HepG2 (cell line): ENCODE results near the gene UGT3A2. TPM values are rescaled to one million over a fixed set of nuclear protein-coding genes. Genes with fewer than 3 reads are reported as not detected.

Experiments
- ATAC-seq: fragments of 200-7000 bp; cut with Tn5 transposase; 3 replicates; pipeline ENCODE4 v1.9.1; 2020; ENCODE audit warnings: mild to moderate bottlenecking, moderate library complexity
- BruUV-seq: library from RNA; stranded (reverse); fragments of 400-500 nt; replicated peaks from 2 replicates; lab custom pipeline; 2021; lab: Mats Ljungman, UMichigan
- CTCF ChIA-PET: fragments of 300-600 bp; formaldehyde crosslinking; extraction: SDS; loops from one replicate; lab custom pipeline; 2021; ENCODE audit warnings: low total read pairs, inconsistent platforms, low intra/inter-chr PET ratio; lab: Yijun Ruan, JAX
- POLR2A ChIA-PET: fragments of 350-600 bp; sonication (Branson Sonifier 250); formaldehyde crosslinking; loops from one replicate; lab custom pipeline; 2020; ENCODE audit warnings: antibody characterized with exemption, inconsistent platforms; lab: Yijun Ruan, JAX
- DNase-seq: peaks from one replicate; pipeline ENCODE4 v3.0.0-alpha.2; 2015; ENCODE audit warnings: low spot score
- FAIRE-seq: peaks from 3 replicates; lab custom pipeline; 2011; peaks lifted over from hg19 to GRCh38; lab: Jason Lieb, UNC
- H2AFZ ChIP-seq: one replicate; pipeline ENCODE4 v1.6.1; 2011; ENCODE audit warnings: low read length, inconsistent platforms
- H3K27ac ChIP-seq: fragments of 300-600 bp; 3 replicates; pipeline ENCODE4 v1.8.0; 2011; ENCODE audit warnings: mixed run types, mild to moderate bottlenecking, mixed read lengths, low read length, inconsistent platforms; ENCODE audit not compliant: insufficient read depth; ENCODE audit errors: extremely low read length
- H3K27me3 ChIP-seq, 2 experiments: fragments of 200-600 bp in 1 of 2; 2 replicates in 1 of 2; 3 replicates in 1 of 2; pipeline versions ENCODE4 v1.6.0 to v1.8.0; 2011; ENCODE audit warnings: low read length in 2 of 2, mild to moderate bottlenecking in 2 of 2, moderate library complexity in 2 of 2, inconsistent platforms in 1 of 2; ENCODE audit not compliant: insufficient read depth in 2 of 2, control insufficient read depth in 1 of 2
- H3K36me3 ChIP-seq, 2 experiments: fragments of 200-600 bp in 1 of 2; replicated peaks in 1 of 2; 2 replicates in 1 of 2; 3 replicates in 1 of 2; pipeline versions ENCODE4 v1.5.1 to v1.8.0; 2011; ENCODE audit warnings: low read length in 2 of 2, inconsistent platforms in 1 of 2; ENCODE audit not compliant: insufficient read depth in 2 of 2, control insufficient read depth in 1 of 2
- H3K4me1 ChIP-seq: 2 replicates; pipeline ENCODE4 v1.5.1; 2012; ENCODE audit warnings: low read length, inconsistent platforms; ENCODE audit not compliant: insufficient read depth
- H3K4me2 ChIP-seq: 2 replicates; pipeline ENCODE4 v1.6.0; 2011; ENCODE audit warnings: low read depth, low read length, inconsistent platforms
- H3K4me3 ChIP-seq, 3 experiments: fragments of 200-600 bp in 1 of 3; sonication (generic), shearing (Covaris generic) in 1 of 3; replicated peaks in 1 of 3; 2 replicates each; pipeline ENCODE4 v1.5.1; 2011 to 2016; ENCODE audit warnings: low read length in 3 of 3, inconsistent platforms in 2 of 3, low read depth in 2 of 3, mild to moderate bottlenecking in 2 of 3, control low read depth in 1 of 3, mixed read lengths in 1 of 3; ENCODE audit not compliant: insufficient read depth in 1 of 3
- H3K79me2 ChIP-seq: one replicate; pipeline ENCODE4 v1.6.1; 2011; ENCODE audit warnings: low read length, inconsistent platforms; ENCODE audit not compliant: insufficient read depth
- H3K9ac ChIP-seq: 2 replicates; pipeline ENCODE4 v1.6.0; 2011; ENCODE audit warnings: mild to moderate bottlenecking, low read depth, low read length, inconsistent platforms; ENCODE audit not compliant: insufficient read depth
- H3K9me3 ChIP-seq: 2 replicates; pipeline ENCODE4 v1.5.1; 2012; ENCODE audit warnings: mild to moderate bottlenecking, low read length
- H4K20me1 ChIP-seq: 2 replicates; pipeline ENCODE4 v1.6.0; 2011; ENCODE audit warnings: inconsistent platforms, mild to moderate bottlenecking, low read length, moderate library complexity; ENCODE audit not compliant: insufficient read depth
- ARNT ChIP-seq: fragments of 450-650 bp; IDR thresholded peaks from 2 replicates; pipeline ENCODE4 v1.6.1; 2017
- ARNTL ChIP-seq: sonication (generic); formaldehyde crosslinking; IDR thresholded peaks from 2 replicates; pipeline ENCODE4 v1.4.0; 2020; ENCODE audit warnings: mild to moderate bottlenecking, missing genetic modification reagents
- BORCS8-MEF2B ChIP-seq: sonication (generic); formaldehyde crosslinking; IDR thresholded peaks from 2 replicates; pipeline ENCODE4 v1.8.0; 2022; ENCODE audit warnings: mild to moderate bottlenecking, missing genetic modification reagents
- CHD2 ChIP-seq: IDR thresholded peaks from 2 replicates; pipeline ENCODE4 v1.6.1; 2011; ENCODE audit warnings: low read depth, low read length, improper control_type of control experiment
- EP300 ChIP-seq, 3 experiments: sonication (generic) in 1 of 3; formaldehyde crosslinking in 1 of 3; IDR thresholded peaks; 2 replicates each; pipeline versions ENCODE4 v1.5.1 to v1.6.1; 2011 to 2020; ENCODE audit warnings: low read depth in 2 of 3, low read length in 2 of 3, borderline replicate concordance in 1 of 3, improper control_type of control experiment in 1 of 3, mild to moderate bottlenecking in 1 of 3, missing genetic modification reagents in 1 of 3, moderate library complexity in 1 of 3
- MTA3 ChIP-seq: sonication (generic); formaldehyde crosslinking; IDR thresholded peaks from 2 replicates; pipeline ENCODE4 v1.4.0; 2020; ENCODE audit warnings: missing genetic modification reagents
- PTBP1 ChIP-seq: fragments of 200-400 bp; formaldehyde crosslinking; IDR thresholded peaks from 2 replicates; pipeline ENCODE4 v1.6.1; 2018; ENCODE audit warnings: low read length, low read depth; ENCODE audit not compliant: poor library complexity, severe bottlenecking
- SAP130 ChIP-seq: IDR thresholded peaks from 2 replicates; pipeline ENCODE4 v1.6.1; 2016; ENCODE audit warnings: low read depth
- SMARCE1 ChIP-seq: fragments of 450-650 bp; IDR thresholded peaks from 2 replicates; pipeline ENCODE4 v1.6.1; 2017; ENCODE audit warnings: borderline replicate concordance
- SOX6 ChIP-seq, 2 experiments: fragments of 450-650 bp in 1 of 2; sonication (generic) in 1 of 2; formaldehyde crosslinking in 1 of 2; IDR thresholded peaks; 2 replicates each; pipeline versions ENCODE4 v1.4.0 to v1.6.1; 2017 to 2020; ENCODE audit warnings: antibody characterized with exemption in 1 of 2, mild to moderate bottlenecking in 1 of 2, missing genetic modification reagents in 1 of 2
- SP140L ChIP-seq: sonication (generic); formaldehyde crosslinking; IDR thresholded peaks from 2 replicates; pipeline ENCODE4 v1.4.0; 2020; ENCODE audit warnings: missing genetic modification reagents, borderline replicate concordance
- TCF7L2 ChIP-seq: IDR thresholded peaks from 2 replicates; pipeline ENCODE4 v1.6.1; 2011; ENCODE audit warnings: mild to moderate bottlenecking, low read depth, low read length, moderate library complexity
- THAP11 ChIP-seq: IDR thresholded peaks from 2 replicates; pipeline ENCODE4 v1.6.1; 2016; ENCODE audit warnings: missing biosample characterization, missing genetic modification reagents
- ZNF652 ChIP-seq: IDR thresholded peaks from 2 replicates; pipeline ENCODE4 v1.6.1; 2016; ENCODE audit warnings: low read depth, borderline replicate concordance
- ZSCAN30 ChIP-seq: sonication (generic); formaldehyde crosslinking; IDR thresholded peaks from 2 replicates; pipeline ENCODE4 v1.5.0; 2020; ENCODE audit warnings: mild to moderate bottlenecking, missing genetic modification reagents
- WGBS: methylation state at CpG from one replicate; pipeline ENCODE4 v1.1.6; 2017; ENCODE audit warnings: low lambda C conversion rate; 5-methylcytosine and 5-hydroxymethylcytosine counted together
- in situ Hi-C: cut with HindIII; loops from 2 replicates; pipeline ENCODE4 v1.10.0; 2017; ENCODE audit warnings: low pct_unique_long_range_greater_than_20kb; ENCODE audit not compliant: extremely low pct_ligation_motif_present
- intact Hi-C: fragments of 100-400 bp; cut with micrococcal nuclease; formaldehyde crosslinking; loops from one replicate; pipeline ENCODE4 v1.10.0; 2022; ENCODE audit not compliant: unreplicated experiment
- polyA plus RNA-seq, 8 experiments: library from polyadenylated mRNA; depleted of rRNA in 3 of 8; stranded (reverse) in 7 of 8; unstranded in 1 of 8; fragments of >200 nt; fragmentation: Illumina TruSeq in 4 of 8; extraction: Trizol in 4 of 8; gene quantifications; 2 replicates each; pipeline versions ENCODE4 v1.2.1 to v1.2.3, GENCODE V29; 2011 to 2016; ENCODE audit warnings: low read depth in 4 of 8, missing spikeins in 1 of 8, mixed read lengths in 1 of 8; ENCODE audit not compliant: insufficient read depth in 1 of 8
- total RNA-seq, 5 experiments: library from RNA; depleted of rRNA; stranded (reverse); fragments of >200 nt; fragmentation: Illumina TruSeq; extraction: Trizol; gene quantifications; 2 replicates each; pipeline ENCODE4 v1.2.3, GENCODE V29; 2016; ENCODE audit warnings: low read depth in 1 of 5
- TF ChIP-seq, protein P1 (sequence below): sonication (generic); formaldehyde crosslinking; IDR thresholded peaks from 2 replicates; pipeline ENCODE4 v1.4.0; 2020; ENCODE audit warnings: mild to moderate bottlenecking, missing genetic modification reagents
- TF ChIP-seq, protein P2 (sequence below): IDR thresholded peaks from 2 replicates; pipeline ENCODE4 v1.6.1; 2016
- TF ChIP-seq, protein P3 (sequence below): sonication (generic); formaldehyde crosslinking; IDR thresholded peaks from 2 replicates; pipeline ENCODE4 v1.5.1; 2020; ENCODE audit warnings: missing genetic modification reagents, mild to moderate bottlenecking, borderline replicate concordance
- TF ChIP-seq, protein P4 (sequence below): sonication (generic); formaldehyde crosslinking; IDR thresholded peaks from 2 replicates; pipeline ENCODE4 v1.4.0; 2020; ENCODE audit warnings: missing genetic modification reagents, borderline replicate concordance

UGT3A2 gene
- total and polyA plus RNA-seq, 2 of the 13 experiments (the other 11 are each of a cell fraction or from before 2014, with no cell fraction given), result not detected

DNA sequence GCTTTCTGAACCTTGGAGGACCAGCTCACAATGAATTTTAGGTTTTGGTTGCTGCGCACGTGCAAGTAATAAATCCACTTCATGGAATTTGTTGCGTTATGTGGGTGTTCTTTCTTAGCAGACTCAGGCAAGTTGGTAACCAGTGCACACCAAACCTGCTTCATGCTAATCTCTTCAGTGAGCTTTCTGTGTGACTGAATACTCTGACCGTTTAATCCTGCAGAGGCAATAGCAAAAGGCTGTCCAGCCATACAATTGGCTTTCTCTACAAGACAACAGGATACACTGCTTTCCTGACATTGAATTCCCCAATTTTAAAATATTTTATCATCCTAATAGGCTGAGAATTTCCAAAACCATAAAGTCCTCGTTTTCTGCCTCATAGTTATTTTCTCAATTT, 10.3 kb downstream of the UGT3A2 start:
- CTCF ChIA-PET, result no interaction called here

More for the DNA sequence above, 10.3 kb downstream of the UGT3A2 start:
- no peak overlapping the region for H3K9ac ChIP-seq
- 2% methylated on average over 3 of the region's 5 CpGs for WGBS
- no peaks in the 10 kb centered on the region for H3K4me1 ChIP-seq
- intact Hi-C loops, result no loop called here
- no peaks in the 10 kb centered on the region for H3K36me3 ChIP-seq
- ATAC-seq (no peak), DNase-seq (no peak), FAIRE-seq (no peak)
- POLR2A ChIA-PET, result no interaction called here
- H3K27me3 ChIP-seq, result no peaks in the 10 kb centered on the region
- in situ Hi-C loops, result loop anchor here (25.0 kb wide), 1 partner anchor 631 kb away; no protein-coding TSS in a partner anchor
- H3K4me2 ChIP-seq, result no peak overlapping the region
- no peak overlapping the region for H3K4me3 ChIP-seq
- no peaks in the 10 kb centered on the region for H3K79me2 ChIP-seq
- H2AFZ ChIP-seq, result no peak overlapping the region
- no TSS peak for BruUV-seq
- H3K9me3 ChIP-seq, result no peaks in the 10 kb centered on the region
- H4K20me1 ChIP-seq, result no peaks in the 10 kb centered on the region
- no peak overlapping the region for H3K27ac ChIP-seq
- no peak for TF ChIP-seq PTBP1
- no peak for TF ChIP-seq ARNTL (CRISPR knock-in tag)
- TF ChIP-seq THAP11 (CRISPR knock-in tag), result no peak
- no peak for TF ChIP-seq CHD2
- no peak for TF ChIP-seq SP140L (CRISPR knock-in tag)
- TF ChIP-seq, protein P1, sequence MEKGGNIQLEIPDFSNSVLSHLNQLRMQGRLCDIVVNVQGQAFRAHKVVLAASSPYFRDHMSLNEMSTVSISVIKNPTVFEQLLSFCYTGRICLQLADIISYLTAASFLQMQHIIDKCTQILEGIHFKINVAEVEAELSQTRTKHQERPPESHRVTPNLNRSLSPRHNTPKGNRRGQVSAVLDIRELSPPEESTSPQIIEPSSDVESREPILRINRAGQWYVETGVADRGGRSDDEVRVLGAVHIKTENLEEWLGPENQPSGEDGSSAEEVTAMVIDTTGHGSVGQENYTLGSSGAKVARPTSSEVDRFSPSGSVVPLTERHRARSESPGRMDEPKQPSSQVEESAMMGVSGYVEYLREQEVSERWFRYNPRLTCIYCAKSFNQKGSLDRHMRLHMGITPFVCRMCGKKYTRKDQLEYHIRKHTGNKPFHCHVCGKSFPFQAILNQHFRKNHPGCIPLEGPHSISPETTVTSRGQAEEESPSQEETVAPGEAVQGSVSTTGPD (CRISPR knock-in tag), result no peak
- no peak for TF ChIP-seq EP300 (IDR thresholded peaks at IDR 0.05; ENCODE audit: low read depth in 2 of 2, low read length in 2 of 2)
- no peak for TF ChIP-seq EP300 (CRISPR knock-in tag; IDR thresholded peaks at IDR 0.05; ENCODE audit: borderline replicate concordance)
- TF ChIP-seq TCF7L2, result no peak
- TF ChIP-seq ZNF652, result no peak
- TF ChIP-seq SOX6 (IDR thresholded peaks at IDR 0.05), result no peak
- no peak for TF ChIP-seq SOX6 (CRISPR knock-in tag; IDR thresholded peaks at IDR 0.05)
- TF ChIP-seq, protein P2, sequence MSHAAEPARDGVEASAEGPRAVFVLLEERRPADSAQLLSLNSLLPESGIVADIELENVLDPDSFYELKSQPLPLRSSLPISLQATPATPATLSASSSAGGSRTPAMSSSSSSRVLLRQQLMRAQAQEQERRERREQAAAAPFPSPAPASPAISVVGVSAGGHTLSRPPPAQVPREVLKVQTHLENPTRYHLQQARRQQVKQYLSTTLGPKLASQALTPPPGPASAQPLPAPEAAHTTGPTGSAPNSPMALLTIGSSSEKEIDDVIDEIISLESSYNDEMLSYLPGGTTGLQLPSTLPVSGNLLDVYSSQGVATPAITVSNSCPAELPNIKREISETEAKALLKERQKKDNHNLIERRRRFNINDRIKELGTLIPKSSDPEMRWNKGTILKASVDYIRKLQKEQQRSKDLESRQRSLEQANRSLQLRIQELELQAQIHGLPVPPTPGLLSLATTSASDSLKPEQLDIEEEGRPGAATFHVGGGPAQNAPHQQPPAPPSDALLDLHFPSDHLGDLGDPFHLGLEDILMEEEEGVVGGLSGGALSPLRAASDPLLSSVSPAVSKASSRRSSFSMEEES, result no peak
- TF ChIP-seq ZSCAN30 (CRISPR knock-in tag), result no peak
- TF ChIP-seq BORCS8-MEF2B (CRISPR knock-in tag), result no peak
- no peak for TF ChIP-seq MTA3 (CRISPR knock-in tag)
- no peak for TF ChIP-seq ARNT
- TF ChIP-seq, protein P3, sequence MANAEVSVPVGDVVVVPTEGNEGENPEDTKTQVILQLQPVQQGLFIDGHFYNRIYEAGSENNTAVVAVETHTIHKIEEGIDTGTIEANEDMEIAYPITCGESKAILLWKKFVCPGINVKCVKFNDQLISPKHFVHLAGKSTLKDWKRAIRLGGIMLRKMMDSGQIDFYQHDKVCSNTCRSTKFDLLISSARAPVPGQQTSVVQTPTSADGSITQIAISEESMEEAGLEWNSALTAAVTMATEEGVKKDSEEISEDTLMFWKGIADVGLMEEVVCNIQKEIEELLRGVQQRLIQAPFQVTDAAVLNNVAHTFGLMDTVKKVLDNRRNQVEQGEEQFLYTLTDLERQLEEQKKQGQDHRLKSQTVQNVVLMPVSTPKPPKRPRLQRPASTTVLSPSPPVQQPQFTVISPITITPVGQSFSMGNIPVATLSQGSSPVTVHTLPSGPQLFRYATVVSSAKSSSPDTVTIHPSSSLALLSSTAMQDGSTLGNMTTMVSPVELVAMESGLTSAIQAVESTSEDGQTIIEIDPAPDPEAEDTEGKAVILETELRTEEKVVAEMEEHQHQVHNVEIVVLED (CRISPR knock-in tag), result no peak
- TF ChIP-seq, protein P4, sequence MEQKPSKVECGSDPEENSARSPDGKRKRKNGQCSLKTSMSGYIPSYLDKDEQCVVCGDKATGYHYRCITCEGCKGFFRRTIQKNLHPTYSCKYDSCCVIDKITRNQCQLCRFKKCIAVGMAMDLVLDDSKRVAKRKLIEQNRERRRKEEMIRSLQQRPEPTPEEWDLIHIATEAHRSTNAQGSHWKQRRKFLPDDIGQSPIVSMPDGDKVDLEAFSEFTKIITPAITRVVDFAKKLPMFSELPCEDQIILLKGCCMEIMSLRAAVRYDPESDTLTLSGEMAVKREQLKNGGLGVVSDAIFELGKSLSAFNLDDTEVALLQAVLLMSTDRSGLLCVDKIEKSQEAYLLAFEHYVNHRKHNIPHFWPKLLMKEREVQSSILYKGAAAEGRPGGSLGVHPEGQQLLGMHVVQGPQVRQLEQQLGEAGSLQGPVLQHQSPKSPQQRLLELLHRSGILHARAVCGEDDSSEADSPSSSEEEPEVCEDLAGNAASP (CRISPR knock-in tag), result no peak
- no peak for TF ChIP-seq SAP130 (CRISPR knock-in tag)
- no peak for TF ChIP-seq SMARCE1
- TF ChIP-seq, all 625 proteins: peak for 0
